DND-41 (cell line): ENCODE data around the gene ABCD1.
"Not testable (repeated sequence)": the region's sequence is repeated elsewhere in the genome, so short reads cannot be mapped to it uniquely, and the experiment has no call there.

ENCODE experiments used
- ATAC-seq: fragments of 200-7000 bp; cut with Tn5 transposase; 3 replicates; pipeline ENCODE4 v1.9.1; 2021; ENCODE audit warnings: low read depth; ENCODE audit not compliant: insufficient read depth
- DNase-seq: peaks from one replicate; pipeline ENCODE4 v3.0.0-alpha.2; 2020
- H2AFZ ChIP-seq: 2 replicates; pipeline ENCODE4 v1.6.0; 2012; ENCODE audit warnings: low read depth, low read length
- H3K27ac ChIP-seq: 2 replicates; pipeline ENCODE4 v1.5.1; 2012; ENCODE audit warnings: low read length, inconsistent platforms
- H3K27me3 ChIP-seq: fragments of 200-600 bp; sonication (generic); 2 replicates; pipeline ENCODE4 v1.6.0; 2012; ENCODE audit warnings: low read length, mild to moderate bottlenecking, inconsistent platforms; ENCODE audit not compliant: insufficient read depth, poor library complexity
- H3K36me3 ChIP-seq: 2 replicates; pipeline ENCODE4 v1.5.1; 2012; ENCODE audit warnings: low read length, inconsistent platforms; ENCODE audit not compliant: insufficient read depth
- H3K4me1 ChIP-seq: 2 replicates; pipeline ENCODE4 v1.5.1; 2012; ENCODE audit warnings: mild to moderate bottlenecking, low read length; ENCODE audit not compliant: insufficient read depth
- H3K4me2 ChIP-seq: 2 replicates; pipeline ENCODE4 v1.6.0; 2012; ENCODE audit warnings: mild to moderate bottlenecking, moderate library complexity, low read length, inconsistent platforms; ENCODE audit not compliant: insufficient read depth
- H3K4me3 ChIP-seq, 2 experiments: fragments of 200-600 bp in 1 of 2; shearing (Covaris generic) in 1 of 2; 2 replicates each; pipeline ENCODE4 v1.5.1; 2012 to 2016; ENCODE audit warnings: inconsistent platforms in 2 of 2, low read length in 2 of 2, mild to moderate bottlenecking in 2 of 2, low read depth in 1 of 2, moderate library complexity in 1 of 2
- H3K79me2 ChIP-seq: 2 replicates; pipeline ENCODE4 v1.6.0; 2012; ENCODE audit warnings: low read length, inconsistent platforms; ENCODE audit not compliant: insufficient read depth
- H3K9ac ChIP-seq: 2 replicates; pipeline ENCODE4 v1.6.0; 2012; ENCODE audit warnings: low read depth, mild to moderate bottlenecking, inconsistent platforms, low read length, moderate library complexity
- H3K9me3 ChIP-seq: 2 replicates; pipeline ENCODE4 v1.5.1; 2012; ENCODE audit warnings: low read length, moderate library complexity, mild to moderate bottlenecking, inconsistent platforms; ENCODE audit not compliant: insufficient read depth, severe bottlenecking
- H4K20me1 ChIP-seq: 2 replicates; pipeline ENCODE4 v1.6.0; 2012; ENCODE audit warnings: low read length; ENCODE audit not compliant: insufficient read depth
- EZH2 ChIP-seq: IDR thresholded peaks from 3 replicates; pipeline ENCODE4 v1.6.1; 2012; ENCODE audit warnings: borderline replicate concordance, low read depth, mild to moderate bottlenecking, moderate library complexity, low read length, inconsistent platforms; ENCODE audit not compliant: severe bottlenecking
- TF ChIP-seq, protein P1 (sequence below): IDR thresholded peaks from 2 replicates; pipeline ENCODE4 v1.5.1; 2012; ENCODE audit warnings: borderline replicate concordance, low read length, moderate library complexity, mild to moderate bottlenecking; ENCODE audit not compliant: poor library complexity, severe bottlenecking; ENCODE audit errors: extremely low read depth

The ABCD1 gene

DNA sequence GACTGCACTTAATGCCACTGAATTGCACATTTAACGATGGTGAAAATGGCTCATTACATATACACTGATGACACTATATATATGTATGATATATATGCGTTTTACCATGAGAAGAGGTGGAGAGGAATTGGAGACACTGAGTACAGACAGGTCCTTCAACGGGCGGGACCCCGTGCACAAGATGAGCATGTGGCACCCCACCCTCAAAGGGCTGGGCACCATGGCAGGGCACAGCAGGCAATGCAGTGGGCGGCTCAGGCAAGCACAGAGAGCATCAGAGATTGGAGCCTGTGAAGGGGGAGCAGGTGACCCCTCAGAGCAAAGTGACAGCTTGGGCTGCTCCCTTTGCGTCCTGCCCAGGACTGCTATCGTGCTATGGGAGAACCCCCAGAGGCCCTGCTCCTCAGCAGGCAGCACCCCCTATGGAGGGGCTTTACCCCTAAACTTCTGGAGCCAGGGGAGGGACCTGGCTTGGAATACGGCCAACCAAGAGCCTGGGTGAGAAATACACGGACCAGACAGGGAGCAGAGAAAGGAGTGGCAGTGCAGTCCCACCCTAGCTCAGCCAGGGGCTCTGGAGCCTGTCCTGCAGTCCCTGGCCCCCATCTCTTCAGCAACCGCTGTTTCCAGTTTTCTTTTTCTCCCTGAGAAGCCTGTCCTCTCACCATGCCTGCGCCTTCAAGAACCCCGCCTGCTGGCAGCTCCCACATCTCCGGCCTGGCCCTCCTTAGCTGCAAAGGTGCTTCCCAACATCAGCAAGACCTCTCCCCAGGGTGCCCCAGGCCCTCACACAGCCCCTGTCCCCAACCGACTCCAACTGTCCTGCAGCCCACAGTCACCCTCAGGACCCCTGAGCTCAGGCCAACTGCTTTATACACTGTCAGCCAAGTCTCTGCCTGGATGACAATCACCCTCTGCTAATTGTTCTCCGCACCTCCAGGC lies 26.5 kb upstream of the ABCD1 start:
- no peaks in the 10 kb centered on the region for H4K20me1 ChIP-seq
- no peak for ATAC-seq

DNA sequence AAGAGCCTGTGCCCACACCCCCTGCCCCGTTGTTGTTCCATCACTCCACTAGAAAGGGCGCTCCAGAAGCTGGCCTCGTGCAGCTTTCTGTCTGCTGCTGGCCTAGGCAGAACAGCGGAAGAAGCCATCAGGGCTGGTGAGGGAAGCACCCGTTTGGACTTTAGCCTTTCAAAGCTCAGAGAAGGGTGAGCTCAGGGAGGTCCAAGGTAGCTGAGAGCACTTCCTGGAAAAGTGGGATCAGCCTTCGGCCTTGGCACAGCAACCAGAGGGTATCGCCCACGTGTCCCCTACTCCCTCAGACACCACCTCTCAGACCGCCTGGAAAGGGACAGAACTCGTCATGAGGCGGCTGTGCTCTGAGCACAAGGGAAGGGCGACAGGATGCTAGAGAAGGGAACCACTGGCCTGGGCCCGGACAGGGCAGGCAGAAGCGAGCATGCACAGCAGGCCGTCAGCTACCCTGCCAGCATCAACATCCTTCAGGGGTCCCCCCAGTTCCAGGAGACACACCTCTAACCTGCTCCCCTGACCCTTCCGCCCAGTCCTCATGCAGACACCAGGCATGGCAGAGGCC lies 25.4 kb upstream of the ABCD1 start:
- not testable (repeated sequence) for ATAC-seq, H2AFZ ChIP-seq, H3K27me3 ChIP-seq, H3K4me1 ChIP-seq, H3K9ac ChIP-seq, H3K4me3 ChIP-seq, DNase-seq, H3K27ac ChIP-seq, H3K79me2 ChIP-seq, H3K9me3 ChIP-seq, H3K4me2 ChIP-seq, H4K20me1 ChIP-seq
- peaks cover 35% of the 10 kb centered on the region for H3K36me3 ChIP-seq

More for the DNA sequence above, 26.5 kb upstream of the ABCD1 start:
- Histone ChIP-seq H3K36me3 (peaks cover 35% of the 10 kb centered on the region), H3K27me3 (no peaks in the 10 kb centered on the region), H3K27ac (no peak overlapping the region), H3K9ac (no peak overlapping the region), H3K4me2 (no peak overlapping the region), H3K4me1 (no peaks in the 10 kb centered on the region), H3K79me2 (no peaks in the 10 kb centered on the region), H2AFZ (no peak overlapping the region), H3K4me3 (no peak overlapping the region), H3K9me3 (no peaks in the 10 kb centered on the region)
- DNase-seq, result no peak
- TF ChIP-seq, protein P1, sequence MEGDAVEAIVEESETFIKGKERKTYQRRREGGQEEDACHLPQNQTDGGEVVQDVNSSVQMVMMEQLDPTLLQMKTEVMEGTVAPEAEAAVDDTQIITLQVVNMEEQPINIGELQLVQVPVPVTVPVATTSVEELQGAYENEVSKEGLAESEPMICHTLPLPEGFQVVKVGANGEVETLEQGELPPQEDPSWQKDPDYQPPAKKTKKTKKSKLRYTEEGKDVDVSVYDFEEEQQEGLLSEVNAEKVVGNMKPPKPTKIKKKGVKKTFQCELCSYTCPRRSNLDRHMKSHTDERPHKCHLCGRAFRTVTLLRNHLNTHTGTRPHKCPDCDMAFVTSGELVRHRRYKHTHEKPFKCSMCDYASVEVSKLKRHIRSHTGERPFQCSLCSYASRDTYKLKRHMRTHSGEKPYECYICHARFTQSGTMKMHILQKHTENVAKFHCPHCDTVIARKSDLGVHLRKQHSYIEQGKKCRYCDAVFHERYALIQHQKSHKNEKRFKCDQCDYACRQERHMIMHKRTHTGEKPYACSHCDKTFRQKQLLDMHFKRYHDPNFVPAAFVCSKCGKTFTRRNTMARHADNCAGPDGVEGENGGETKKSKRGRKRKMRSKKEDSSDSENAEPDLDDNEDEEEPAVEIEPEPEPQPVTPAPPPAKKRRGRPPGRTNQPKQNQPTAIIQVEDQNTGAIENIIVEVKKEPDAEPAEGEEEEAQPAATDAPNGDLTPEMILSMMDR, result no peak
- no peak for TF ChIP-seq EZH2

DNA sequence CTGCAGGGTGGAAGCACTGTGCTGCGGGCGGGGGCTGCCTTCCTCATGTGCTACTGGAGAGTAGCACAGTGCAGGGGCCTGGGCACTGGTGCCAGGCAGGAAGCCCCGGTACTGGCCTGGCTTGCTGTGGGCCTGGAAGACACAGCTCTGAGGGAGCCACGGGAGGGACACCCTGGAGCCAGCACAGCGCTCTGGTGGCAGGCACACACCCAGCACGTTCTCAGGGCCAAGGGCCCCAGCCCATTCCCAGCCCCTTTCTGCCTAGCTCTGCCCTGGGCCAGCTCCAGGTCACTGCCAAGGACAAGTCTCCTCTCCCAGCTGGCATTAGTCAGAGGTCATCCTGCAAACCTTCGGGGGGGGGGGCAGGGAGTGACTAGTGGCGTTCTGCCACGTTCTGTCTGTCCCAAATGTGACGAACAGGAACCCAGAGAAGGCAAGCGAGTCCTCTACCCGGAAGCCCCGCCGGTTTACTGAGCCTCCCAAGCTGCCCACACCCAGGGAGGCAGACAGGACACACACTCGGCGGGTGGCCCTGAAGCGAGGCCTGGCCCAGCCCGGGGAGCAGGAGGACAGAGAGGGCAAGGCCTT lies 24.8 kb upstream of the ABCD1 start:
- not testable (repeated sequence) for H3K4me1 ChIP-seq, H3K9me3 ChIP-seq, H3K27me3 ChIP-seq, ATAC-seq, H3K27ac ChIP-seq, H2AFZ ChIP-seq, H3K9ac ChIP-seq, H3K4me3 ChIP-seq, H3K4me2 ChIP-seq, H3K79me2 ChIP-seq, DNase-seq, H4K20me1 ChIP-seq
- H3K36me3 ChIP-seq, result peaks cover 38% of the 10 kb centered on the region

DNA sequence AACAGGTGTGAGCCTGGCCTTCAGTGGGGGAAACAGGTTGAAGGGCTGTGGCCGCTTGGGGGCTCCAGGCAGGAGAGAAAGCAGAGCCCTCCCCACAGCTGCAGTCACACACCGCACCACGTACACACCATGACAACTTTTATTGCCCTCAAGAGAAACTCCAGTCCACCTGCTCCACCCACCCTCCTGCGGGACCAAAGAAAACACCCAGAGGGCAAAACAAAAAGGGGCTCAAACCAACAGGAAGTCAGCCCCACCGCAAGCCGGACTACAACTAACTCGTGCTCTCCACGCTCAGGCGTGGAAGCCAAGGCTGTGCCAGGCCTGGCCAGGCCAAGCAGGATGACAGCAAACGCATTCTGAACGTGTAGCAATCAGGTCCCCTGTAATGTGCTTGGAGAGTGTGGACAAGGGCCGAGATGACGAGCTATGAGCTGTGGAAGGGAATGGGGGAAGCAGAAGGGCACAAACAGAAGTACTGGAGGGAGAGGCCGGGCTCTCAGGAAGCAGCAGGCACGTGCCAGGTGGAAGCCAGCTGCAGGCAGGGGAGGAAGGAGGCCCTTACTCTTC lies 24.2 kb upstream of the ABCD1 start:
- H2AFZ ChIP-seq, result no peak overlapping the region
- H3K27me3 ChIP-seq, result no peaks in the 10 kb centered on the region
- no peaks in the 10 kb centered on the region for H4K20me1 ChIP-seq
- H3K4me2 ChIP-seq, result no peak overlapping the region
- H3K9ac ChIP-seq, result no peak overlapping the region
- DNase-seq, result no peak
- H3K36me3 ChIP-seq, result peaks cover 38% of the 10 kb centered on the region
- no peak overlapping the region for H3K4me3 ChIP-seq
- H3K79me2 ChIP-seq, result no peaks in the 10 kb centered on the region
- ATAC-seq, result no peak
- TF ChIP-seq, protein P1, result no peak
- TF ChIP-seq EZH2, result no peak
- H3K27ac ChIP-seq, result no peak overlapping the region
- no peaks in the 10 kb centered on the region for H3K9me3 ChIP-seq
- H3K4me1 ChIP-seq, result no peaks in the 10 kb centered on the region
